HepG2 (cell line): Measurements from ENCODE around the gene HDAC4. TPM values are rescaled to one million over a fixed set of nuclear protein-coding genes. Genes with fewer than 3 reads are reported as not detected.

Experiments
- ATAC-seq: fragments of 200-7000 bp; cut with Tn5 transposase; 3 replicates; pipeline ENCODE4 v1.9.1; 2020; ENCODE audit warnings: mild to moderate bottlenecking, moderate library complexity
- BruUV-seq: library from RNA; stranded (reverse); fragments of 400-500 nt; replicated peaks from 2 replicates; lab custom pipeline; 2021; lab: Mats Ljungman, UMichigan
- CTCF ChIA-PET: fragments of 300-600 bp; formaldehyde crosslinking; extraction: SDS; loops from one replicate; lab custom pipeline; 2021; ENCODE audit warnings: low total read pairs, inconsistent platforms, low intra/inter-chr PET ratio; lab: Yijun Ruan, JAX
- POLR2A ChIA-PET: fragments of 350-600 bp; sonication (Branson Sonifier 250); formaldehyde crosslinking; loops from one replicate; lab custom pipeline; 2020; ENCODE audit warnings: antibody characterized with exemption, inconsistent platforms; lab: Yijun Ruan, JAX
- DNase-seq: peaks from one replicate; pipeline ENCODE4 v3.0.0-alpha.2; 2015; ENCODE audit warnings: low spot score
- FAIRE-seq: peaks from 3 replicates; lab custom pipeline; 2011; peaks lifted over from hg19 to GRCh38; lab: Jason Lieb, UNC
- H2AFZ ChIP-seq: one replicate; pipeline ENCODE4 v1.6.1; 2011; ENCODE audit warnings: low read length, inconsistent platforms
- H3K27ac ChIP-seq: fragments of 300-600 bp; 3 replicates; pipeline ENCODE4 v1.8.0; 2011; ENCODE audit warnings: mixed run types, mild to moderate bottlenecking, mixed read lengths, low read length, inconsistent platforms; ENCODE audit not compliant: insufficient read depth; ENCODE audit errors: extremely low read length
- H3K27me3 ChIP-seq, 2 experiments: fragments of 200-600 bp in 1 of 2; 2 replicates in 1 of 2; 3 replicates in 1 of 2; pipeline versions ENCODE4 v1.6.0 to v1.8.0; 2011; ENCODE audit warnings: low read length in 2 of 2, mild to moderate bottlenecking in 2 of 2, moderate library complexity in 2 of 2, inconsistent platforms in 1 of 2; ENCODE audit not compliant: insufficient read depth in 2 of 2, control insufficient read depth in 1 of 2
- H3K36me3 ChIP-seq, 2 experiments: fragments of 200-600 bp in 1 of 2; replicated peaks in 1 of 2; 2 replicates in 1 of 2; 3 replicates in 1 of 2; pipeline versions ENCODE4 v1.5.1 to v1.8.0; 2011; ENCODE audit warnings: low read length in 2 of 2, inconsistent platforms in 1 of 2; ENCODE audit not compliant: insufficient read depth in 2 of 2, control insufficient read depth in 1 of 2
- H3K4me1 ChIP-seq: 2 replicates; pipeline ENCODE4 v1.5.1; 2012; ENCODE audit warnings: low read length, inconsistent platforms; ENCODE audit not compliant: insufficient read depth
- H3K4me2 ChIP-seq: 2 replicates; pipeline ENCODE4 v1.6.0; 2011; ENCODE audit warnings: low read depth, low read length, inconsistent platforms
- H3K4me3 ChIP-seq, 3 experiments: fragments of 200-600 bp in 1 of 3; sonication (generic), shearing (Covaris generic) in 1 of 3; replicated peaks in 1 of 3; 2 replicates each; pipeline ENCODE4 v1.5.1; 2011 to 2016; ENCODE audit warnings: low read length in 3 of 3, inconsistent platforms in 2 of 3, low read depth in 2 of 3, mild to moderate bottlenecking in 2 of 3, control low read depth in 1 of 3, mixed read lengths in 1 of 3; ENCODE audit not compliant: insufficient read depth in 1 of 3
- H3K79me2 ChIP-seq: one replicate; pipeline ENCODE4 v1.6.1; 2011; ENCODE audit warnings: low read length, inconsistent platforms; ENCODE audit not compliant: insufficient read depth
- H3K9ac ChIP-seq: 2 replicates; pipeline ENCODE4 v1.6.0; 2011; ENCODE audit warnings: mild to moderate bottlenecking, low read depth, low read length, inconsistent platforms; ENCODE audit not compliant: insufficient read depth
- H3K9me3 ChIP-seq: 2 replicates; pipeline ENCODE4 v1.5.1; 2012; ENCODE audit warnings: mild to moderate bottlenecking, low read length
- H4K20me1 ChIP-seq: 2 replicates; pipeline ENCODE4 v1.6.0; 2011; ENCODE audit warnings: inconsistent platforms, mild to moderate bottlenecking, low read length, moderate library complexity; ENCODE audit not compliant: insufficient read depth
- GABPB1 ChIP-seq: IDR thresholded peaks from 2 replicates; pipeline ENCODE4 v1.6.1; 2016; ENCODE audit warnings: mild to moderate bottlenecking, missing genetic modification reagents, moderate library complexity, missing compliant biosample characterization
- HES4 ChIP-seq: sonication (generic); formaldehyde crosslinking; IDR thresholded peaks from 2 replicates; pipeline ENCODE4 v1.9.0; 2021; ENCODE audit warnings: mild to moderate bottlenecking, missing genetic modification reagents, borderline replicate concordance
- MLLT10 ChIP-seq: sonication (generic); formaldehyde crosslinking; IDR thresholded peaks from 2 replicates; pipeline ENCODE4 v1.4.0; 2020; ENCODE audit warnings: missing genetic modification reagents
- MTA3 ChIP-seq: sonication (generic); formaldehyde crosslinking; IDR thresholded peaks from 2 replicates; pipeline ENCODE4 v1.4.0; 2020; ENCODE audit warnings: missing genetic modification reagents
- SMAD3 ChIP-seq: sonication (generic); formaldehyde crosslinking; IDR thresholded peaks from 2 replicates; pipeline ENCODE4 v1.4.0; 2020; ENCODE audit warnings: missing genetic modification reagents
- SYNCRIP ChIP-seq: fragments of 200-400 bp; formaldehyde crosslinking; IDR thresholded peaks from 2 replicates; pipeline ENCODE4 v1.6.1; 2018; ENCODE audit warnings: mild to moderate bottlenecking, low read depth, low read length; ENCODE audit not compliant: insufficient read depth
- XRCC5 ChIP-seq: fragments of 200-400 bp; formaldehyde crosslinking; optimal IDR thresholded peaks from 2 replicates; pipeline ENCODE3; 2017; ENCODE audit warnings: mild to moderate bottlenecking, low read length
- ZBTB34 ChIP-seq: sonication (generic); formaldehyde crosslinking; IDR thresholded peaks from 2 replicates; pipeline ENCODE4 v1.8.0; 2022; ENCODE audit warnings: mild to moderate bottlenecking, missing genetic modification reagents
- ZNF160 ChIP-seq: sonication (generic); formaldehyde crosslinking; IDR thresholded peaks from 2 replicates; pipeline ENCODE4 v1.8.0; 2022; ENCODE audit warnings: mild to moderate bottlenecking, inconsistent platforms, missing genetic modification reagents
- ZNF24 ChIP-seq: fragments of 450-650 bp; IDR thresholded peaks from 2 replicates; pipeline ENCODE4 v1.6.1; 2017; ENCODE audit warnings: antibody characterized with exemption, mild to moderate bottlenecking
- ZNF589 ChIP-seq: sonication (generic); formaldehyde crosslinking; conservative IDR thresholded peaks from 2 replicates; pipeline ENCODE4 v1.8.0; 2022; ENCODE audit warnings: mild to moderate bottlenecking, moderate library complexity, missing genetic modification reagents
- ZNF75D ChIP-seq: sonication (generic); formaldehyde crosslinking; IDR thresholded peaks from 2 replicates; pipeline ENCODE4 v1.8.1; 2023; ENCODE audit warnings: missing genetic modification reagents, mild to moderate bottlenecking, borderline replicate concordance
- ZNF780A ChIP-seq: sonication (generic); formaldehyde crosslinking; IDR thresholded peaks from 2 replicates; pipeline ENCODE4 v1.8.0; 2022; ENCODE audit warnings: mild to moderate bottlenecking, missing genetic modification reagents, moderate library complexity
- ZNF782 ChIP-seq: sonication (generic); formaldehyde crosslinking; IDR thresholded peaks from 2 replicates; pipeline ENCODE4 v1.4.0; 2020; ENCODE audit warnings: missing genetic modification reagents, mild to moderate bottlenecking, borderline replicate concordance
- WGBS: methylation state at CpG from one replicate; pipeline ENCODE4 v1.1.6; 2017; ENCODE audit warnings: low lambda C conversion rate; 5-methylcytosine and 5-hydroxymethylcytosine counted together
- in situ Hi-C: cut with HindIII; loops from 2 replicates; pipeline ENCODE4 v1.10.0; 2017; ENCODE audit warnings: low pct_unique_long_range_greater_than_20kb; ENCODE audit not compliant: extremely low pct_ligation_motif_present
- intact Hi-C: fragments of 100-400 bp; cut with micrococcal nuclease; formaldehyde crosslinking; loops from one replicate; pipeline ENCODE4 v1.10.0; 2022; ENCODE audit not compliant: unreplicated experiment
- polyA plus RNA-seq, 8 experiments: library from polyadenylated mRNA; depleted of rRNA in 3 of 8; stranded (reverse) in 7 of 8; unstranded in 1 of 8; fragments of >200 nt; fragmentation: Illumina TruSeq in 4 of 8; extraction: Trizol in 4 of 8; gene quantifications; 2 replicates each; pipeline versions ENCODE4 v1.2.1 to v1.2.3, GENCODE V29; 2011 to 2016; ENCODE audit warnings: low read depth in 4 of 8, missing spikeins in 1 of 8, mixed read lengths in 1 of 8; ENCODE audit not compliant: insufficient read depth in 1 of 8
- total RNA-seq, 5 experiments: library from RNA; depleted of rRNA; stranded (reverse); fragments of >200 nt; fragmentation: Illumina TruSeq; extraction: Trizol; gene quantifications; 2 replicates each; pipeline ENCODE4 v1.2.3, GENCODE V29; 2016; ENCODE audit warnings: low read depth in 1 of 5
- TF ChIP-seq, protein P1 (sequence below): sonication (generic); formaldehyde crosslinking; IDR thresholded peaks from 2 replicates; pipeline ENCODE4 v1.4.0; 2020; ENCODE audit warnings: missing genetic modification reagents

Gene HDAC4
- total and polyA plus RNA-seq, 2 of the 13 experiments (the other 11 are each of a cell fraction or from before 2014, with no cell fraction given), result 10.1 to 11.5 TPM

DNA sequence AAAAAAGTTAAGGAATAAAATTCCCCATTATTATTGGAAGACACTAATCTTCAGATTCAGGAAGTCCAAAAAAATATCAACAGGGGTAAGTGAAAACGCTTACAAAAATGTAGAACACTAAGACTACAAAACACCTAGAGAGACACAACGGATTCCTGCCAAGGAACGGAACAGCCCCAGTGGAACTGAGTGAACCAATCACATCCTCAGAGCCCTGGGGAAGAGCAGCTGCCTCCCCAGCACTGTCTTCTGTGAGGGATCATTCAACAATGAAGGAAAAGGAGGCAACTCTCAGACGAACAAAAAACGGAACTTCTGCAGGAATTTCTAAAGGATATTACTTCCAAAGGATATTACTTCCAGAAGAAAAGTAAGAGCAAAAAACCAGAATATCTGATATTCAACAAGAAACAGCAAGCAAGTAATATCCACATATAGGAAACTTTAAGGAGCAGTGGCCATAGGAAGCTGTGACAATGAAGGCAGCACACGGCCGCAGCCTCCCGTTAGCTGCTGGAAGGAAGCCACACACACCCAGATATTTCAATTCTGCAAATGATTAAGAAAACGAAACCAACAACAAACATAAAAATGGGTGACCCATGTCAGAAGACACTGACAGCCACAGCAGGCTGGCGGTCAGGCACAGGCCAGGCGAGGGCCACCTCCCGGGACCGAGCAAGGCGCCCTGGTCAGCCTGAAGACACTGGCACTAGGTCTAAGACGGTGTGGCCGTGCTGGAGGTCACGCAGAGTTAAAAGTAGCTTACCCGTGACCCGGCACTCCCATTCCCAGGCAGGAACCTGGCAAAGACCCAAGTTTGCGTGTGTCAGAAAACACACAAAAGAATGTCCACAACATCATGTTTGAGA is 81.8 kb downstream of the HDAC4 start:
- no peak overlapping the region for H3K27ac ChIP-seq
- H4K20me1 ChIP-seq, result no peaks in the 10 kb centered on the region; the same call in 1 of the 2 replicates
- POLR2A ChIA-PET, result no interaction called here
- no peak overlapping the region for H3K9ac ChIP-seq
- in situ Hi-C loops, result no loop called here
- H3K4me1 ChIP-seq, result 0 out of 2 replicates have a peak, but pooled peaks cover under 1% of the 10 kb centered on the region
- WGBS, result 89% methylated on average over 20 of the region's 20 CpGs
- H3K79me2 ChIP-seq, result peaks cover 42% of the 10 kb centered on the region
- TF ChIP-seq XRCC5, result no peak
- TF ChIP-seq SYNCRIP, result no peak
- TF ChIP-seq ZNF782 (CRISPR knock-in tag), result no peak
- TF ChIP-seq ZBTB34, result no peak
- TF ChIP-seq HES4 (CRISPR knock-in tag), result no peak
- TF ChIP-seq, protein P1, sequence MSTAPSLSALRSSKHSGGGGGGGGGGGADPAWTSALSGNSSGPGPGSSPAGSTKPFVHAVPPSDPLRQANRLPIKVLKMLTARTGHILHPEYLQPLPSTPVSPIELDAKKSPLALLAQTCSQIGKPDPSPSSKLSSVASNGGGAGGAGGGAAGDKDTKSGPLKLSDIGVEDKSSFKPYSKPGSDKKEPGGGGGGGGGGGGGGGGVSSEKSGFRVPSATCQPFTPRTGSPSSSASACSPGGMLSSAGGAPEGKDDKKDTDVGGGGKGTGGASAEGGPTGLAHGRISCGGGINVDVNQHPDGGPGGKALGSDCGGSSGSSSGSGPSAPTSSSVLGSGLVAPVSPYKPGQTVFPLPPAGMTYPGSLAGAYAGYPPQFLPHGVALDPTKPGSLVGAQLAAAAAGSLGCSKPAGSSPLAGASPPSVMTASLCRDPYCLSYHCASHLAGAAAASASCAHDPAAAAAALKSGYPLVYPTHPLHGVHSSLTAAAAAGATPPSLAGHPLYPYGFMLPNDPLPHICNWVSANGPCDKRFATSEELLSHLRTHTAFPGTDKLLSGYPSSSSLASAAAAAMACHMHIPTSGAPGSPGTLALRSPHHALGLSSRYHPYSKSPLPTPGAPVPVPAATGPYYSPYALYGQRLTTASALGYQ (CRISPR knock-in tag), result no peak
- TF ChIP-seq ZNF160 (CRISPR knock-in tag), result no peak
- no peak for TF ChIP-seq ZNF24
- TF ChIP-seq MTA3 (CRISPR knock-in tag), result no peak
- TF ChIP-seq ZNF589 (CRISPR knock-in tag), result no peak
- TF ChIP-seq MLLT10 (CRISPR knock-in tag), result no peak
- no peak for TF ChIP-seq ZNF780A (CRISPR knock-in tag)
- no peak for TF ChIP-seq ZNF75D (CRISPR knock-in tag)
- no peak for TF ChIP-seq SMAD3
- no peak for TF ChIP-seq GABPB1
- peaks cover 0 to 1% of the 10 kb centered on the region in 2 experiments; a peak in 4 of 5 replicates for H3K36me3 ChIP-seq
- FAIRE-seq (no peak), DNase-seq (no peak), ATAC-seq (no peak)
- CTCF ChIA-PET, result no interaction called here
- no TSS peak for BruUV-seq
- no peak overlapping the region for H3K4me2 ChIP-seq
- no peak overlapping the region for H3K4me3 ChIP-seq
- no peak overlapping the region for H2AFZ ChIP-seq
- intact Hi-C loops, result no loop called here
- H3K27me3 ChIP-seq, result no peaks in the 10 kb centered on the region
- no peaks in the 10 kb centered on the region for H3K9me3 ChIP-seq
